GM13976 (cell line): Measurements from ENCODE around the gene PDAP1.

Experiments used
- DNase-seq: peaks from one replicate; pipeline ENCODE4 v3.0.0; 2012; ENCODE audit warnings: low spot score
- in situ Hi-C: fragments of 300-500 bp; cut with MboI; formaldehyde crosslinking; loops from one replicate; pipeline ENCODE4 v1.12.0; 2022; ENCODE audit warnings: low sequenced_read_pairs, mixed read lengths, inconsistent platforms; ENCODE audit not compliant: unreplicated experiment
- TF ChIP-seq, protein P1 (sequence below): IDR thresholded peaks from 2 replicates; pipeline ENCODE4 v1.5.1; 2012; ENCODE audit warnings: borderline replicate concordance, mild to moderate bottlenecking; ENCODE audit not compliant: insufficient read depth; ENCODE audit errors: extremely low read depth, missing control alignments, control extremely low read depth

Gene PDAP1

DNA sequence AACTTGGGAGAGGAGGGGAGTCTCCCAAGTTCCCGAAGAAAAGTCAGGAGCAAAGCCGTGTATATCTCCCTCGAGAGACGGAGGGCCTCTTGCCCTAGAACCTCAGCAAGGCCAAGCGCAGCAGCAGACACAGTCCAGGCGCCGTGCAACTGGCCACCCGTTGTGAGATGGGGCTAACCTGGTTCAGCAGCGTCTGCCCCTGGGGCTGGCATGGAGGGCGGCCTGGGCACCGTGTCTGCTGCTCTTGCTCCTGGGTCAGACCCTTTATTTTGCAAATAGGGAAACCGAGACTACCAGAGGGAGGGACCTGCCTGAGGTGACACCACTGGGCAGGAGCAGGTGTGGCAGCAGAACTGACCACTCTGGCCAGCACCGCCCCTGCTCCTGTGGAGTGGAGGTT lies 44.1 kb upstream of the PDAP1 start:
- TF ChIP-seq, protein P1, sequence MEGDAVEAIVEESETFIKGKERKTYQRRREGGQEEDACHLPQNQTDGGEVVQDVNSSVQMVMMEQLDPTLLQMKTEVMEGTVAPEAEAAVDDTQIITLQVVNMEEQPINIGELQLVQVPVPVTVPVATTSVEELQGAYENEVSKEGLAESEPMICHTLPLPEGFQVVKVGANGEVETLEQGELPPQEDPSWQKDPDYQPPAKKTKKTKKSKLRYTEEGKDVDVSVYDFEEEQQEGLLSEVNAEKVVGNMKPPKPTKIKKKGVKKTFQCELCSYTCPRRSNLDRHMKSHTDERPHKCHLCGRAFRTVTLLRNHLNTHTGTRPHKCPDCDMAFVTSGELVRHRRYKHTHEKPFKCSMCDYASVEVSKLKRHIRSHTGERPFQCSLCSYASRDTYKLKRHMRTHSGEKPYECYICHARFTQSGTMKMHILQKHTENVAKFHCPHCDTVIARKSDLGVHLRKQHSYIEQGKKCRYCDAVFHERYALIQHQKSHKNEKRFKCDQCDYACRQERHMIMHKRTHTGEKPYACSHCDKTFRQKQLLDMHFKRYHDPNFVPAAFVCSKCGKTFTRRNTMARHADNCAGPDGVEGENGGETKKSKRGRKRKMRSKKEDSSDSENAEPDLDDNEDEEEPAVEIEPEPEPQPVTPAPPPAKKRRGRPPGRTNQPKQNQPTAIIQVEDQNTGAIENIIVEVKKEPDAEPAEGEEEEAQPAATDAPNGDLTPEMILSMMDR, result no peak
- in situ Hi-C loops, result no loop called here
- no peak for DNase-seq

DNA sequence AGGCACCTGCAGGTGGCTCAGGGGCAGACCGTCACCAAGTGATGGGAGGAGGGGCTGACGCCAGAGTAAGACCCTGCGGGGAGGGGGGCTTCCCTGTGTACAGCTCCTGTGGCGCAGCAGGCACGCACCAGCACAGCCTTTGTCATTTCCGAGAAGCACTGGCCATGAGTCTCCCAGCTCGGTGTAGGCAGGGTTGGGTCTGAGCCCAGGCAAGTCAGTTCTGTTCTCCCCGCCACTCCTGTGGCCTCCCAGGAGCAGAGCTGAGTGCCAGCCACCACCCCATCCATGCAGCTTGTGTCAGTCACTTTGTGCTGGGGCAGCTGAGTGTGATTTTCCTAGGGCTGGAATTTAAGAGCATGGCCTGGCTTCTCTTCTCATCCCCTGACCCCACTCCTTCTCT lies 43.5 kb upstream of the PDAP1 start:
- in situ Hi-C loops, result no loop called here
- no peak for DNase-seq
- TF ChIP-seq, protein P1, result no peak

DNA sequence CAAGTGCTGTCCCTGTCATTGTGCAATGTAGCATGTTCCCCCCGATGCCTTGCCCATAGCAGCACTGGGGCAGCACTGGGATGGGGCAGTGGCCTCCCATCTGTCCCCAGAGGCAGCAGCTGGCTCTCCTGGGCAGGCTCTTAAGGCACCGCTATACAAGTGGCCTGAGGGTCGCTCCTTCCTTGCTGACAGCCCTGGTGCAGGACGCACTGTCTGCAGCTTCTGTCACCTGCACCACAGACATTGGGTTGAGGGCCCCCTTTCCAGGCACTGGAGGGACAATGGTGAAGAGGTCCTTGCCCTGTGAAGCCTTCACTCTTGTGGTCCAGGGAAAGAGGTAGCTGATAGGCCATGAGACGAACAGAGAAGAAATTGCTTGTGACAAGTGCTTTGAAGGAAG lies 40.9 kb upstream of the PDAP1 start:
- in situ Hi-C loops, result no loop called here

DNA sequence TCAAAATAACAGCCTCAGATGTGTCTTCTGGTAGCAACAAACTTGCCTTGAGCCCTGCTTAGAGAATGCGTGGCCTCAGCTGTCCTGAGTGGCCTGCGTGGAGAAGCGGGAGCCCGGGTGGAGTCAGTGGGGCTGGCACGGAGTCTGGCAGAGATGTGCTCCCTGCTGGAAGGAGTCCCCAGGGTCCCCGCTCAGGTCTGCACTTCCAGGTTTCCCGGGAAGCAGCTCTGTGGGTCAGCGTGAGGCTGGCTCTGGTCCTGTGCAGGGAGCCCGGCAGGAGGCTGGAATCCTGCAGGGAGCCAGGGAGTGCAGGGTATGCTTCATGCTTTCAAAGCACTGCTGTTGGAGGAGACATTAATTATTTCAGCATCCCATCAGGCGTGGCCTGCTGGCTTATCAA lies 40.5 kb upstream of the PDAP1 start:
- no peak for DNase-seq
- TF ChIP-seq, protein P1, result no peak
- in situ Hi-C loops, result no loop called here

More for the DNA sequence above, 40.9 kb upstream of the PDAP1 start:
- no peak for DNase-seq
- TF ChIP-seq, protein P1, result no peak

DNA sequence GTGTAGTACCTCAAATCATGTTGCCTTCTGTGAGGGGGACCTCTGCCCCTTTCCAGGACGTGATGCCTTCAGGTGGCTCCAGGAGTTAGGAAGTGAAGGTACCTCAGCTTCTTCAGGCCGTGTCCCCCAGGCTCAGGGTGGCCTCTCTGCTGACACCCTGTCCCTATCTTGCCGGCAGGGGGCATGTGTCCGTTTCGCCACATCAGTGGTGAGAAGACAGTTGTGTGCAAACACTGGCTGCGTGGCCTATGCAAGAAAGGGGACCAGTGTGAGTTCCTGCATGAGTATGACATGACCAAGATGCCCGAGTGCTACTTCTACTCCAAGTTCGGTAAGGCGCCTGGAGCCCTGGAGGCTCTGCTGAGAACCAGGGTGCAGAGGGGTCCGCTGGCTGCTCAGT lies 39.5 kb upstream of the PDAP1 start:
- DNase-seq, result no peak
- TF ChIP-seq, protein P1, result peak; percentile 23
- in situ Hi-C loops, result no loop called here

DNA sequence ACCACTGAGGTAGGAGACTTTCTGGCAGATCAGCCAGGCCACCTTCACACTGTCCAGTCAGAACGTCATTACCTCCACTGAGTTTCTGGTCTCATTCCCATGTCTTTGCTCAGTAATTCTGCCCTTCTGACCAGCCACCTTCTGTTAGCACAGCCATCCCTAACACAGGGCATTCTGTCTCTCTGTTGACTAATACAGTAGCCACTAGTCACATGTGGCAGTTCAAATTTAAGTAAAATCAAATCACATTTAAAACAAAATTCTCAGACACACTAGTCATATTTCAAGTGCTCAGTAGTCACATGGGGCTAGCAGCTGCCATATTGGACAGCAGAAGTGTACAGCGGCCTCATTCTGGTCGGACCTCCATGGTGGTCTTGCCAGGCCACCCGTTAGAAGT lies 37.7 kb upstream of the PDAP1 start:
- DNase-seq, result no peak
- TF ChIP-seq, protein P1, result no peak
- in situ Hi-C loops, result no loop called here

DNA sequence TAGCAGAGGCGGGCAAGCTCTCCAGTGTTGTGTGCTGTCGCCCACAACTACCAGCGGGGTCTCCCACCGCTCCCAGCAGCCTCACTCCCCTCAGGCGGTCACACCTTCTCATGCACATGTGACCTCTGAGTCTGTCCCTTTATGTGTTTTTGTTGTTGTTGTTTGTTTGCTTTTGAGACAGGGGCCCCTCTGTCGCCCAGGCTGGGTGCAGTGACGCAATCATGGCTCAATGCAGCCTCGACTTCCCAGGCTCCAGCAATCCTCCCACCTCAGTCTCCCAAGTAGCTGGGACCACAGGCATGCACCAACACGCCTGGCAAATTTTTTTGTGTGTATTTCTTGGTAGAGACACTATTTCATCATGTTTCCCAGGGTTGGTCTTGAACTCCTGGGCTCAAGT lies 31.8 kb upstream of the PDAP1 start:
- TF ChIP-seq, protein P1, result no peak

More for the DNA sequence above, 31.8 kb upstream of the PDAP1 start:
- DNase-seq, result no peak
- in situ Hi-C loops, result no loop called here
